ENCODE measurements around the gene FNDC7. TPM values are rescaled to one million over a fixed set of nuclear protein-coding genes. Genes with fewer than 3 reads are reported as not detected.

The FNDC7 gene
- total and polyA plus RNA-seq, 9 of the 15 experiments (the other 6 are each of a cell fraction or from before 2014, with no cell fraction given) = not detected

DNA sequence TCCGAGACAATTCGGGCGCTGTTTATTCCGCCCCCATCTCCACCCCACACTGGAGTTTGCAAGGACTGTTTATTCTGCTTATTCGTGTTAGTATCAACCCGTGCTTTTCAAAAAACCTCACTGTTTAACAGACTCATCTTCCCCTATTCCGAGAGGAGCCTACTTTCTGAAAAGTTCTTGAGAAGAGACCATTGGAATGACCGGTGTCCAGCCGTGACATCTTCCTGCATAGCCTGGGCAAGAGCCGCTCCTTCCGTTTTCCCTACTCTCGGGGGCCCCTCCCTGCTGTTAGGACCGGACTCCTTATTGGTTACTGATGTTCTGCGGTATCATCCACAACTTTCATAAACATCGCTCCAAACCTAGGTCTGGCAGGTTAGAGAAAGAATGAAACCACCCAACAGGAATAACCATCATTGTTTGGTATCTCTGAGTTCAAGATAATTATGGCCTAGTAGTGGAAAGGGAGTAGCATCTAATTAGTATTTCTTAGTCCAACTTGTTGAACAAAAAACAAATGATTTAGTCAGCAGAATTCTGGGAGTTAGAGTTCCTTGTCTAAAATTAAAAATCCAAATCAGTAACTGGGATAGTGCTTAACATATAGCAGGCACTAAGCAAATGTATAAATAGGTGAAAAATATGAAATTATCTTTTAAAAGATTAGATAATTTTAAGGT, 34.6 kb downstream of the FNDC7 start (continued):
- TF ChIP-seq, protein P1, sequence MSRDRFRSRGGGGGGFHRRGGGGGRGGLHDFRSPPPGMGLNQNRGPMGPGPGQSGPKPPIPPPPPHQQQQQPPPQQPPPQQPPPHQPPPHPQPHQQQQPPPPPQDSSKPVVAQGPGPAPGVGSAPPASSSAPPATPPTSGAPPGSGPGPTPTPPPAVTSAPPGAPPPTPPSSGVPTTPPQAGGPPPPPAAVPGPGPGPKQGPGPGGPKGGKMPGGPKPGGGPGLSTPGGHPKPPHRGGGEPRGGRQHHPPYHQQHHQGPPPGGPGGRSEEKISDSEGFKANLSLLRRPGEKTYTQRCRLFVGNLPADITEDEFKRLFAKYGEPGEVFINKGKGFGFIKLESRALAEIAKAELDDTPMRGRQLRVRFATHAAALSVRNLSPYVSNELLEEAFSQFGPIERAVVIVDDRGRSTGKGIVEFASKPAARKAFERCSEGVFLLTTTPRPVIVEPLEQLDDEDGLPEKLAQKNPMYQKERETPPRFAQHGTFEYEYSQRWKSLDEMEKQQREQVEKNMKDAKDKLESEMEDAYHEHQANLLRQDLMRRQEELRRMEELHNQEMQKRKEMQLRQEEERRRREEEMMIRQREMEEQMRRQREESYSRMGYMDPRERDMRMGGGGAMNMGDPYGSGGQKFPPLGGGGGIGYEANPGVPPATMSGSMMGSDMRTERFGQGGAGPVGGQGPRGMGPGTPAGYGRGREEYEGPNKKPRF (IDR thresholded peaks at IDR 0.05; ENCODE audit: low read depth, low read length) = no peak
- TF ChIP-seq TARDBP (IDR thresholded peaks at IDR 0.05) (no peak), NCOA4 (IDR thresholded peaks at IDR 0.05; ENCODE audit: partially characterized antibody) (no peak), ZNF785 (CRISPR knock-in tag; IDR thresholded peaks at IDR 0.05) (no peak), SRSF3 (IDR thresholded peaks at IDR 0.05; ENCODE audit: insufficient read depth, low read length) (no peak), RFX7 (CRISPR knock-in tag; IDR thresholded peaks at IDR 0.05) (no peak), NFATC3 (IDR thresholded peaks at IDR 0.05) (no peak), SP2 (IDR thresholded peaks at IDR 0.05; ENCODE audit: extremely low read depth, low read depth, low read length, poor library complexity, severe bottlenecking) (no peak), ZC3H4 (CRISPR knock-in tag; IDR thresholded peaks at IDR 0.05; ENCODE audit: borderline replicate concordance) (no peak), TCF7L2 (IDR thresholded peaks at IDR 0.05; ENCODE audit: low read depth, low read length) (no peak), STAT5A (IDR thresholded peaks at IDR 0.05; ENCODE audit: borderline replicate concordance, low read length) (no peak), ZNF347 (CRISPR knock-in tag; IDR thresholded peaks at IDR 0.05; ENCODE audit: low read depth) (no peak), NCOA1 (IDR thresholded peaks at IDR 0.05; ENCODE audit: low read depth) (no peak), FOXA1 (IDR thresholded peaks at IDR 0.05; ENCODE audit: borderline replicate concordance) (no peak), NEUROD1 (IDR thresholded peaks at IDR 0.05; ENCODE audit: borderline replicate concordance, low read depth, low read length, partially characterized antibody) (no peak), HLTF (IDR thresholded peaks at IDR 0.05) (no peak), TCF3 (CRISPR knock-in tag; IDR thresholded peaks at IDR 0.05) (no peak)
- TF ChIP-seq, protein P2, sequence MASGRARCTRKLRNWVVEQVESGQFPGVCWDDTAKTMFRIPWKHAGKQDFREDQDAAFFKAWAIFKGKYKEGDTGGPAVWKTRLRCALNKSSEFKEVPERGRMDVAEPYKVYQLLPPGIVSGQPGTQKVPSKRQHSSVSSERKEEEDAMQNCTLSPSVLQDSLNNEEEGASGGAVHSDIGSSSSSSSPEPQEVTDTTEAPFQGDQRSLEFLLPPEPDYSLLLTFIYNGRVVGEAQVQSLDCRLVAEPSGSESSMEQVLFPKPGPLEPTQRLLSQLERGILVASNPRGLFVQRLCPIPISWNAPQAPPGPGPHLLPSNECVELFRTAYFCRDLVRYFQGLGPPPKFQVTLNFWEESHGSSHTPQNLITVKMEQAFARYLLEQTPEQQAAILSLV (tag; IDR thresholded peaks at IDR 0.05) = no peak
- TF ChIP-seq, protein P3, sequence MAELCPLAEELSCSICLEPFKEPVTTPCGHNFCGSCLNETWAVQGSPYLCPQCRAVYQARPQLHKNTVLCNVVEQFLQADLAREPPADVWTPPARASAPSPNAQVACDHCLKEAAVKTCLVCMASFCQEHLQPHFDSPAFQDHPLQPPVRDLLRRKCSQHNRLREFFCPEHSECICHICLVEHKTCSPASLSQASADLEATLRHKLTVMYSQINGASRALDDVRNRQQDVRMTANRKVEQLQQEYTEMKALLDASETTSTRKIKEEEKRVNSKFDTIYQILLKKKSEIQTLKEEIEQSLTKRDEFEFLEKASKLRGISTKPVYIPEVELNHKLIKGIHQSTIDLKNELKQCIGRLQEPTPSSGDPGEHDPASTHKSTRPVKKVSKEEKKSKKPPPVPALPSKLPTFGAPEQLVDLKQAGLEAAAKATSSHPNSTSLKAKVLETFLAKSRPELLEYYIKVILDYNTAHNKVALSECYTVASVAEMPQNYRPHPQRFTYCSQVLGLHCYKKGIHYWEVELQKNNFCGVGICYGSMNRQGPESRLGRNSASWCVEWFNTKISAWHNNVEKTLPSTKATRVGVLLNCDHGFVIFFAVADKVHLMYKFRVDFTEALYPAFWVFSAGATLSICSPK (IDR thresholded peaks at IDR 0.05; ENCODE audit: borderline replicate concordance) = no peak
- TF ChIP-seq, protein P4, sequence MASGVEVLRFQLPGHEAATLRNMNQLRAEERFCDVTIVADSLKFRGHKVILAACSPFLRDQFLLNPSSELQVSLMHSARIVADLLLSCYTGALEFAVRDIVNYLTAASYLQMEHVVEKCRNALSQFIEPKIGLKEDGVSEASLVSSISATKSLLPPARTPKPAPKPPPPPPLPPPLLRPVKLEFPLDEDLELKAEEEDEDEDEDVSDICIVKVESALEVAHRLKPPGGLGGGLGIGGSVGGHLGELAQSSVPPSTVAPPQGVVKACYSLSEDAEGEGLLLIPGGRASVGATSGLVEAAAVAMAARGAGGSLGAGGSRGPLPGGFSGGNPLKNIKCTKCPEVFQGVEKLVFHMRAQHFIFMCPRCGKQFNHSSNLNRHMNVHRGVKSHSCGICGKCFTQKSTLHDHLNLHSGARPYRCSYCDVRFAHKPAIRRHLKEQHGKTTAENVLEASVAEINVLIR (CRISPR knock-in tag; IDR thresholded peaks at IDR 0.05) = no peak
- TF ChIP-seq, protein P5, sequence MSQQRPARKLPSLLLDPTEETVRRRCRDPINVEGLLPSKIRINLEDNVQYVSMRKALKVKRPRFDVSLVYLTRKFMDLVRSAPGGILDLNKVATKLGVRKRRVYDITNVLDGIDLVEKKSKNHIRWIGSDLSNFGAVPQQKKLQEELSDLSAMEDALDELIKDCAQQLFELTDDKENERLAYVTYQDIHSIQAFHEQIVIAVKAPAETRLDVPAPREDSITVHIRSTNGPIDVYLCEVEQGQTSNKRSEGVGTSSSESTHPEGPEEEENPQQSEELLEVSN (IDR thresholded peaks at IDR 0.05; ENCODE audit: borderline replicate concordance in 1 of 2, extremely low read depth in 1 of 2, insufficient read depth in 1 of 2, insufficient read length in 1 of 2, low read depth in 1 of 2, low read length in 1 of 2, poor library complexity in 1 of 2, severe bottlenecking in 1 of 2) = no peak
